ENCODE data around the gene IL16.

DNA sequence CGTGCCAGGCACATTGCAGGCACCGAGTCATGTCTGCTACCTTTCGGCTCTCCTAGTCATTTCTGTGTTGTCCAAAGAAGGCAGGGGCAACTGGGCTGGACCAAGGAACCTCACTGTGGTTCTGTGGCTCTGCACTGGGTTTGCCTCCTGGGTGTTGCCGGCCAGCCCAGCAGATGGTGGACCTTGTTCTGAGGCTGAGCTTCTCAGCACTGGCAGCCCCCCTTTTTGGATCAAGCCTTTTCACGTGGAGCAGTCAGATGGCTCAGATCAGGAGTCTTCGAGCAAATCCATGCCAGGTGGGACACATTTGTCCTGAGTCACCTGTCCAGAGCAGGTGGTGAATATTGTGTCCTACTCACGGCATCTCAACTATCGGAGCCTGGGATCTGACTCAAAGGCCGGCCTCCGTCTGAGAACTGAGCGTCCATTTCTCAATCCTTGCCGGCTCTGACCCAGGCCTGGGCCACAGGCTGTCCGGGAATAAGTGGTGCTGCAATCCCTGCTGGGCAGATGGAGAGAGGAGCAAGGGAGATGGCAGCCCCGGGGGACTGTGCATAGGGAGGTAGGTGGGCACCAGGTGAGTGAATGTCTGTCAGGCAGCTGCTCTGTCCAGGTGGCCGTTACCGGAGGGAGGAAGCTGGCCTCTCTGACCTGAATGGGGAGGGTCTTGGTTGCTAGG, at the start of gene IL16:
- TF ChIP-seq POLR2AphosphoS5 (IDR thresholded peaks at IDR 0.05) = no peak
- TF ChIP-seq, protein P1, sequence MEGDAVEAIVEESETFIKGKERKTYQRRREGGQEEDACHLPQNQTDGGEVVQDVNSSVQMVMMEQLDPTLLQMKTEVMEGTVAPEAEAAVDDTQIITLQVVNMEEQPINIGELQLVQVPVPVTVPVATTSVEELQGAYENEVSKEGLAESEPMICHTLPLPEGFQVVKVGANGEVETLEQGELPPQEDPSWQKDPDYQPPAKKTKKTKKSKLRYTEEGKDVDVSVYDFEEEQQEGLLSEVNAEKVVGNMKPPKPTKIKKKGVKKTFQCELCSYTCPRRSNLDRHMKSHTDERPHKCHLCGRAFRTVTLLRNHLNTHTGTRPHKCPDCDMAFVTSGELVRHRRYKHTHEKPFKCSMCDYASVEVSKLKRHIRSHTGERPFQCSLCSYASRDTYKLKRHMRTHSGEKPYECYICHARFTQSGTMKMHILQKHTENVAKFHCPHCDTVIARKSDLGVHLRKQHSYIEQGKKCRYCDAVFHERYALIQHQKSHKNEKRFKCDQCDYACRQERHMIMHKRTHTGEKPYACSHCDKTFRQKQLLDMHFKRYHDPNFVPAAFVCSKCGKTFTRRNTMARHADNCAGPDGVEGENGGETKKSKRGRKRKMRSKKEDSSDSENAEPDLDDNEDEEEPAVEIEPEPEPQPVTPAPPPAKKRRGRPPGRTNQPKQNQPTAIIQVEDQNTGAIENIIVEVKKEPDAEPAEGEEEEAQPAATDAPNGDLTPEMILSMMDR (IDR thresholded peaks at IDR 0.05) = no peak
